Forelimb muscle (tissue), 1 donor: Measurements from ENCODE around the gene P4HB. TPM values are rescaled to one million over a fixed set of nuclear protein-coding genes. Genes with fewer than 3 reads are reported as not detected.

Experiments
- DNase-seq: peaks from one replicate; pipeline ENCODE4 v3.0.0-alpha.2; 2013; ENCODE audit warnings: low read depth
- polyA plus RNA-seq: library from polyadenylated mRNA; unstranded; fragments of 120-200 nt; gene quantifications from one replicate; pipeline ENCODE4 v1.2.1, GENCODE V29; 2013; ENCODE audit not compliant: insufficient read length

Gene P4HB
- polyA plus RNA-seq, 1 donor, result 412 TPM

DNA sequence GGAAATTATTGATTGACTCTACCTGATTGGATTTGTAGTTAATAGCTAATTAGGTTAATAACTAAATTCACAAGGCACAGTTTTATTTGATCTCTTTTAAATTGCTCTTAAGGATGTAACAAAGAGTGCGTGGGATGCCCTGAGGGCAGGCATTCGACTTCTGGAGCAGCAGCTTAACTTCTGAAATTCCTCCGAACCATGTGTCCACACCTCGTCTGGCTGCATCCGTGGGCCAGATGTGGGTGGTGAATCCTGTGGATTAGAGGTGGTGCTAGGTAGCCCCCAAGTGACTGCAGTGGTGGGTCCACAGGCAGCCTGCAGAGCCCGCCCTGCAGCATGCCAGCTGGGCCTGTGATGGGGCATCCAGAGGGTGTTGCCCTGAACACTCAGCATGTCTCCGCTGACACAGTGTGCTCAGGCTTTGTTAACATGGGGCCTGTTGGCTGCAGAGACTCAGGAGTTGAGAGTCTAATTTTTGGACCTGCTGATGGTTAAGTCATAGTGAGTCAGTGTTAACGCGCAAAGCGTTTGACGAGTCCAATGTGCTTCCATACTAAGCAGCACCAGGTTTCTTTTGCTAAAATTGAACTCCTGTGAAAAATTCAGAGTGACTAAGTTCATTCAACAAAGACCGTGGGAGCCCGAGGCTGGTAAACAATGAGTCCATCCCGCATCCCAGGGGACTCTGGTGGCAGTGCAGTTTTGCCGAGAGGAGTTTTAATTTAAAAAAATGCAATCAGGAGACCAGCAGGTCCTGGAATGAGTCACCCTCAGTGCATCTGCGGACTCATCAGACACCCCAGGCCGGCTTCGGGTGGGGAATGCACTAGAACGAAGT, 37.9 kb upstream of the P4HB start:
- DNase-seq, result no peak

DNA sequence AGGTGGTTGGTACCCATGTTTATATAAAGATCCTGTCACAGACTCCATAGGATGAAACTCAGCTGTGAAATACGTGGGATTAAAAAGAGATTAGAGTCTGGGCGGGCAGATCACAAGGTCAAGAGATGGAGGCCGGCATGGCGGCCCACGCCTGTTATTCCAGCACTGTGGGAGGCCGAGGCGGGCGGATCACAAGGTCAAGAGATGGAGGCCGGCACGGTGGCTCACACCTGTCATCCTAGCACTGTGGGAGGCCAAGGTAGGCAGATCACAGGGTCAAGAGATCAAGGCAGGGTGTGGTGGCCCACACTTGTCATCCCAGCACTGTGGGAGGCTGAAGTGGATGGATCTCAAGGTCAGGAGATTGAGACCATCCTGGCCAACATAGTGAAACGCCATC, 35.1 kb upstream of the P4HB start:
- no peak for DNase-seq

DNA sequence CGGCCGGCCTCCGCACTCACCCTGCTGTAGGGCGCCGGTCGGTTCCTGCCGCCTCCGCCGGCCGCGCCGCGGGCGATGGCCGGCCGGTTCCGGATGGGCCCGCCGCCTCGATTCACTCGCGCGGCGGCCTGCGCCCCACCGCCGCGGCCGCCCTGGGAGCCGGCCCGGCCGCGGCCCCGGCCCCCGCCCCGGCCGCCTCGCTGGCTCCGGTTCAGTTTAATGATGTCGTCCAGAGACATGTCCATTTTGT, 30.9 kb upstream of the P4HB start:
- no peak for DNase-seq

DNA sequence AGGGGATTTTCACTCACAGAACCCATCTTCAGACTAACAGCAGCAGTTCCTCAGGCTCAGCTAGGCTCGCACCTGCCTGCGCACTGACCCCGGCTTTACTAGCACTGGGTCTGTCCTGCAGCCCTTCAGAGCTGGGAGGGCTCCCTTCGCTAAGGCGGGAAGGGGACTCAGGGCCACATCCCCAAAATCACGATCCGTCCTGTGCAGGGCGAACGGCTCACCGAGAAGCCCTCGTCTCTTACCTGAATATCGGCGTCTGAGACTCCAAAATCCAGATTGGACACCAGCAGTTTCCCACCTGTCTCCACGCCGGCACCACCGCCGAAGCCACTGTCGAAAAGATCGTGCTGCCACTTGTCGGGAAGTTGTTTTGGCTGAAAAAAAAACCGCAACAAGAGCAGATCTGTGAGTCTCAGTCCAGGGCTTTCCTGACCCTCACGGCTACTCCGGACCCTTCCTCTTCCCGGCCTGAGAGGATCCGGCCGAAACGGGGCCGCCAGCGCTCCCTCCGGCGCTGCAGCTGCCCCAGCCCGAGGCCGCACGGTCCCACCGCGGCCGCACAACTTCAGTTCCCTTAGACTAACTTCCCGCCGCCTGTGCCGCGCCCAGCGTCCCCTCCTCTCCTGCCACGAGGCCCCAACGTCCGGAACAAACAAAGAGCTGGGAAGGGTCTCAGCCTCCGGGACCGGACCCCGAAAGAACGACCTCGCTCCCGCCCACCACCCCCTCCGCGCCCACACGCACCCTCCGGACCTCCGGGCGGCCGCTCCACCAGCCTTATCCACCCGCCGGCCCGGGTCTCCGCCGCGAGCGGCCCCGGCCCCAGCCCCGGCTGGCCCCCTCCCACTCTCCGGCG, 30.3 kb upstream of the P4HB start:
- DNase-seq, result no peak

DNA sequence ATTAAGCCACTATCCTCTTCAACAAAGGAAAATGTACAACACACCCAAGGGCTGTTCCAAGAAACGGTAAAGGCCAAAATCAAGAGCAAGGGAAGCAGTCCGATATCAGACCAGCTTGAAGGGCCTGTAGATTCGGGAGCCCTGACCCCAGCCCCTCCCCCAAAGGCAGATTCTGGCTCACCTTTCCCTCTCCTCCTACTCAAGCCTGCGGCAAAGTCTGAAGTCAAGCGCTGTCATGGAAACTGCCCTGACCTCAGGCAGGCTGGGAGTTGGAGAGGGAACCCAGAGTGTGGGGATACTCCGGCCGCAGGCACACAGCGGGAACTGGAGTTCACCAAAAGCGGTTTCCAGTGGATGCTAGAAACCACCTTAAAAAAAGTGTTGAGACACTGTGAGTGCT, 29.3 kb upstream of the P4HB start:
- no peak for DNase-seq

DNA sequence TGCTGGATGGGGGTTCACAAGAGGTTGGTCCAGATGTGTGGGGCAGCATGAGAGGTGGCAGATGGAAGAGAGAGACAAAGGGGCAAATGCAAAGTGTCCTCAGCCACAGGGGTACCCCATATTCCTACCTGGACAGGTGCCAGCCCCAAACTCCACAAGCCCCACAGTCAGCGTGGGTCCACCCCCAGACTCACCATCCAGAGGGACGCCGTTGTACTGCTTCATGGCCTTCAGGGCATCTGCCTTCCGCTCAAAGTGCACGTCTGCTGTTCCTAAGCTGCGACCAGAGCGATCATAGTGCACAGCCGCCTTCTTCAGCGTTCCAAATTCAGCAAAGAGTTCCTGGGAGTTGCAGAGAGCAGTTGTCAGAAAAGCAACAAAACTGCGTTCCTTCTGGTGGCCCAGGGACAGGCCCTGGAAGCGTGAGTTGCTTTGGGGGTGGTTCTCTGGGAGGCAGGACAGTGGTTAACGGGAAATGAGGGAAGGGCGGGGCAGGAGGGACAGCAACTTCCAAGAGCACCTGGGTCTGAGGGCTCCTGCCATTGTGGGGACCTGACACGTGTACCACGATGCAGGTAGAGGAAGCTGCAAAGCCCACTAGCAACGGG, 28.8 kb upstream of the P4HB start:
- DNase-seq, result no peak

DNA sequence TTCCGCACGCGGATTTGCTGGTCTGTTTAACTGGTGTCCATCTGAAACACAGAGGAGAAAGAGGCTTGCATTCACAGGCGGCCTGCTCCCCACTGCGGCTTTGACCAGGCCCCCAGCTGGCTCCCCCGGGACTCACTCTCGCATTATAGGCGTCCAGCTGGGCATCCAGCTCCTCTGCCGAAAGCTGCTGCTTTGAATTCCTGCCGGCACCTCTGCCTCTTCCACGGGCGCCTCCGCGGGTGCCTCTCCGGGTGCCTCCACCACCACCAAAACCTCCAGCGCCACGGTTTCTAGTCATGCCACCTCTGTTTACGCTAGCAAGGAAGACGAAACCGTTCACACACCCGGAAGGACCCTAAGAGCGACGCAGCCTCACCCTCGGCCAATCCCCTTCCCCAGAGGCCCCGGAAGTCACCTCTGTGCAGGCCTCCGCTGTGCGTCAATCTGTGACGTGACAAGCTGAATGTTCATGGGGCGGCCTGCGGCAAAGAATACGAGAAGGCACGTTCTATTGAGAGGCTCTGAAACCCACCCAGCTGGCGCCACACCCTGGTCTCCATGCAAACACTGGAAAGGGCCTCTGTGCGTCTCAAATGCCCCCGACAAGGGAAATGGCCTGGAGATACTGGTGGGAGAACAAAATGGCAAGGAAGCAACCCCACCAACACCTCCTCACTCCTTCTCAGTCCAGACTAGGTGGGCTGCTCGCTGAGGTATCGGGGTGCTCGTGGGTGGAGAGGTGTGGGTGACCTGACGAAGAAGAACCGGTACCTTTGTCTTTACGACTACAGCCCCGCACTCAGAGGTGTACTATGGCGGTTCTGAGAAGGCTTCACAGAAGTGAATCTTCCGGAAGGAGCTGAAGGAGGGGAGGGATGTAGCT, 28.0 kb upstream of the P4HB start:
- no peak for DNase-seq

DNA sequence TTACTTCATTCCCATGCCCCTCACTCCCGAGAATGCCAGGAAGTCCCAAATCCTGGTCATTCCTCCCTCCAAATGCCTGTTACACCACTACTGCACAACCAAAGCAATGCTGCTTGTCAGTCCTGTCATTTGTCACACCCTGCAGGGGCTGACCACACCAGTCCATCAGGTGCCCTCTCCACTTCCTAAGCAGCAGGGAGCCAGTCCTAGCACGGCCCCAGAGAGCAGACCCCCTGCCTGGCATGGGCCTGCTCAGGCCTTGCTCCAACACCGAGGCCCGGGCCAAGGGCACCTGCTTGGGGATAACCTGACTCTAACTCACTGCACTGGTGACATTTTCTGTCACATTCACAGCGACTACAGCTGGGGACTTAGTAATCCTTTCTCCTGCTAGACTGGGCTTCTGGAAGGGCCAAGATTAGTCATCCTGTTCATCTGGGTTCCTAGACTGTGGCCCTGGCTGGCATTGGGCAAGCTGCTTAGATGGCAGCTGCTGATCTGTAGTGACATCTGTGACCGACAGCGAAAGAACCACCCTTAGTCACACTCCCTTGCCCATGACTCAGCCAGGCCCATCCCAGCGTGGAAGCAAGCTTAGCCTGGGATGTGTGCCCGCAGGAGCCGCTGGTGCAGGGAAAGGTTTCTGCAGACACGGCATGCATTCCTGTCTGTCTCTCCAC, 25.7 kb upstream of the P4HB start:
- DNase-seq, result no peak

DNA sequence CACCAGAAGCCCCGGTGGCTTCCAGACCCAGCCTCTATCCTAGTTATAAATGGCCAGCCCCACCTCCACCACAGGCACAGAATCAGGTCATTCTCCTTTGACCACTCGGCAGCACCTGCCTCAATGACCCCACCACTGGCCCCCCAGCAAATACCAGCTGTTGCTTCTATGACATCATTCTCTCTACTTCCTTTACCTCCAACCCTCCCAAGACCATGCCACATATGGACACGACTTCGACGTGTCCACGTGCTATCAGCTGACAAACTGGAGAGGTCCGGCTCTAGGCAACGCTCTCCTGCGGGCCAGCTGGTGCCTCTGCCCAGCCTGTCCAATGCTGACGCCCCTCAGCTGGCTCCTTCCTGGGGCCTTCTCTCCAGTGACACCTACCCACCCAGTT, 25.1 kb upstream of the P4HB start:
- DNase-seq, result no peak

DNA sequence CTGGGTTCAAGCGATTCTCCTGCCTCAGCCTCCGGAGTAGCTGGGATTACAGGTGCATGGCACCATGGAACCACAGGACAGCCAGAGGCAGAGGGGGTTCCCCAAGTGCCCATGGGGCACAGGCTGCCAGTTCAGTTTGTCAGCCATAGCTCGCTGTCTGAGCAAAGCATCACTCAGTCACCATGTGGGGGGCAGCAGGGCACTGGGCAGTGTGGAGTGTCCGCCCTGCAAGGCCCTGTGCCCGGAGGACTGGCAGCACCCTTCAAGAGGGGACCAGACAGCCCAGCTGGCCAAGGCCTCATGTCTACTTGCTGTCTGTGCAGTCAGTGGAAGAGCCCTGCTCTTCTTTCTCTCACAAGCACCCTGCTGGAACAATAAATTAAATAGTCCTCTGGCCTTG, 24.6 kb upstream of the P4HB start:
- no peak for DNase-seq

DNA sequence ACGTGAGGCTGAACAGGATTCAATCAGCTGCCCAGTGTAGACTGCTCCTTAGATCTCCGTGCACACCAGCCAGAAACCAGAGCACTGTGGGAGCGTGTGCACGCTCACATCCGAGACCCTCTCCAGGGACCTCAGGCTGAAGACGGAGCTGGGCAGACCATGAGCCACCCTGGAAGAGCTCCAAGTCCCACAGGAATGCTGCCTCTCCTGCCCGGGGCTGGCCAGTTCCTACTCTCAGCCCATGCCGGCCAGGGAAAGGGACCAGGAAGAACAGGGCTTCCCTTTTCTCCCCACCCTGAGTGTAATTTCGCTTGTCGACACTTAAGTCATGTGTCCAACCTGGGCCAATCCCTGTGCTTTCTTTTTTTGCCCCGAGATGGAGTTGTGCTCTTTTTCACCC, 24.2 kb upstream of the P4HB start:
- DNase-seq, result no peak

DNA sequence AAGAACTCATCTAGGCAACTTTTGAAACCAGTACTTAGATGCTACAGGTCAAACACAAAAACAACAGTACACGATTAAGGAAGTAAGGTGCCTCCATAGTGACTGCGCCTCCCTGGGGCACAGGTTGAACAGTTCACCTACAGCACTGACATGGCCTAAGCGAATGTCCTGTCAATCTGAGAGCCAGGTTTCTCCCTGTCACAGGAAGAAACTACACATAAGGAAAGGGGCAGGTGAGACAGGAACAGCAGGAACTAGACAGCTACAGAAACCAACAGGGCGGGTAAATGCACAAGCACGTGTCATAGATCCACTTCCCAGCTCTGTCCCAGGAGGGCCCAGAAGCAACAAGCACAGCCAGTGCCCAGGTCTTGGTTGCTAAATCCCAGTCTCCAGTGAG, 18.8 kb upstream of the P4HB start:
- DNase-seq, result no peak

DNA sequence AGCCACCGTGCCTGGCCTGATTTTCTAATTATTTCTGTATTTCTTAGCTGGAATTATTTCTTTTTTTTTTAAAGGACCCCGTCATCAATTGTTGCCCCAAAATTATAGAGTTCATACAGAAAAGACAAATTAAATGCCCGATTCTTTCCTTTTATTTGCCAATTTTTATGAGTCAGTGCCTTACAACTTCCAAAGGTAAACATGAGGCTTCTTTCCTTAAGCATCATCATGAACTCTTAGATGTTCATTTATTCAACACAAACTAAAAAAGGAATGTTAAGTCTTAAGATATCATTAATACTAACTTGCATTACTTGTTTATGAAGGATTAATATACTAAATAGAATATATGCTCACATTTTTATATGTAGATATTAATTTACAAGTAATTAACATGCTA, 18.0 kb upstream of the P4HB start:
- no peak for DNase-seq

DNA sequence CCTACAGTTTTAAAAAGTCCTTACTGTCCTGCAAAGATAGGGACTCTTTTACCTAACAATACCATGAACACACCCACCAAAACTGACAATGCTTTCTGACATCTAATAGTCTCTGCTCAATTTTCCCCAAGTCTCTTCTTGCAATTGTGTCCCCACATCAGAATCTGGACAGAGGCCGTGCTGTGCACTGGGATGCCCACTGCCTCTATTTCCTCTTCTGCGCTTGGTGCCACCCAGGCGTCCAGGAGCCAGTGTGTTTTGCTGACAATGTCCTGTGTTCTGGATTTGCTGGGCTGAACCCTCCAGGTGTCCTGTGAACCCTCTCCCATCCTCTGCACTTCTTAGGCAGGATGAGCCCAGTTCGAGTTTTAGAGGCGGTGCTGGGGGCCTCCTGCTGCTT, 17.2 kb upstream of the P4HB start:
- DNase-seq, result no peak

DNA sequence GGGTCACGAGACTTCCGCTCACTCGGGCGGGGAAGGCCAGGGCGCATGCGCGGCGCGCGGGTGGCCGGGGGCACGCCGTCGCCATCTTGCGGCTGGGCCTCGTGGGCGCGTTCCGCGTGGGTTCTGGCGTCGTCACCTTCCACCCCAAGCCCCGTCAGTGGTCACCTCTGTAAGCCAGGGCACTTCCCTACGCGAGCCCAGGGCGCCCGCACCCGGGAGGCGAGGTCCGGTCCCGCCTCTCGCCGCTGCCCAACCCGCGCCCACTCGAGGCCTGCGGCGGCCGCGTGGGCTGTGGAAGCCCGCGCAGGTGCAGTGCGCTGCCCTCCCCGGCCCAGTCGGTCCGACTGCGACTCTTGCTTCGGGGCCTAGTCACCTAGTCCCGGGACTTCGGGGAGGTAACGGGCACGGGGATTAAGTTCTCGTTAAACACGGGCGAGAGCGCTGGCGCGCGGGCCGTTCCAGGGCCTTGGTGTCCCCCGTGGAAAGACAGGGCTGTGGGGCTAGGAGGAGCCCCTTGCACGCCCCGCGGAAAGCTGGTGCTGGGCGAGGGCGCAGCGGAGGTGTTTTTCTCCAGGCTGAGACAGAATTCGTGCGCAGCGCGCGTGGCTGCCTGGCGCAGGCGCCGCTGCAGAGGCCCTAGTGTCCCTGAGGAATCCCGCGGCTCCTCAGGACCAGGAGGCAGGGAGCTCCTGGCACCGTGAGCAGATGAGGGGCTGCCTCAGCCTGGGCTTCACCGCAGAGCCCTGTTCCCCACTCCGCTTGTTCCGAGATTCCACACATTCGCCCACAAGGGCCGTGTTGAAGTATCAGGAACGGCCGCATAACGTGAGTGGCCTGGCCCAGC, 11.3 kb upstream of the P4HB start:
- peak; percentile 68 for DNase-seq

DNA sequence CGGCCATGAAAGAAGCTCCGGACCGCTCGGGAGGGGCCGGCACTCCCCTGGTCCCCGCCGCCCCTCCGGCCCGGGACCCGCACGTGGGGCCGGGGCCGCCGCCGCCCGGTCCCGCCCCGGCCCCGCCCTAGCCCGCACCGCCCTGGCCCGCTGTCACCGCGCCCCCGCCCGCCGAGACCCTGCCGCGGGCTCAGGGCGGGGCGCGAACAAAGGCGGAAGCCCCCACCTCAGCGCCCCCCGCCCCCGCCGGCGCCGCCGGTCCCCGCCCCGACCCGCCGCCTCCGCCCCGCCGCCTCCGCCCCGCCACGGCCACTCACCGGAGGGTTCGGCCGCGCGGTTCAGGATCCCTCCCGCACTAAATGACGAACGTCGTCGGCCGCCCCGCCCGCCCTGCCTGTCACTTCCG, 10.6 kb upstream of the P4HB start, which contains the start of gene ARHGDIA:
Gene ARHGDIA, minus strand, starts transcription at position 357 of the 406 bp plus-strand sequence. CDS start 1,407 bp downstream, outside the sequence.
- DNase-seq, result no peak

DNA sequence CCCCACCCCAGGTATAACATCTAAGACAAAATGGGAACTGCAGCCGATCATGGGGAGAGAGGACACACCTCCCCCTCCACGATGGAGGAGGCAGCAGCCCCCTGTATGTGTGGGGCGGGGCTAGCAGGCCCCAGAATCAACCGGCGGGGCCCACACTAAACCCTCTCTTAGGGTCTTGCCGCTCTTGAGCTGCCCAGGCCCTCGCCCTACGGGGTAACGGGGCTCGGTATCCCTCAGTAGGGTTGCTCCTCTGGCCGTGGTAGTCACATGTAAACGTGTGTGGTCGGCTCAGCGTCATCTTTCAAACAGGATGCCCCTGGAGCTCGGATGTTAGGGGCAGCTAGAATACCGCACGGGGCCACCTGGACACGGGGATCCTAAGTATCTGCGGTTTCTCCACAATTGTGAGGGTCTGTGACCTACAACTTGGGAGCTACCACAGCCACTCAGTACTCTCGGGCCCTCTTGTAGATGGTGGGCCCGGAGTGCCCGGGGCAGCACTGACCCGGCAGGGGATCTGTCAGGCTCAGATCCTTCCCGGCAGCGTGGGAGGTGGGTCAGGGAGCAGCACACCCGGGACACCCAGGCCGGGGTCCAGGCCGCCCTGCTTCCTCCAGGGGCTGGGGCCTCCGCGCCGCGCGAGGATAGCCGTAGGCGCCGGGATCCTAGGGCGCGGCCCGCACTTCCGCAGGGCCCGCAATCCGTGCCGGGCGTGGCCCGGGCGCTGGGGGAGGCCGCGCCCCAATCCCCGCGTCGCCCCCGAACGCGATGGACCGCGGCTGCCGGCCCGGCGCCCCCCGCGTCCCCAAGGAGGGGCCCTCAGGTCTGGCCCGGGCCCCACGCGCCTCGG, 10.0 kb upstream of the P4HB start:
- no peak for DNase-seq

DNA sequence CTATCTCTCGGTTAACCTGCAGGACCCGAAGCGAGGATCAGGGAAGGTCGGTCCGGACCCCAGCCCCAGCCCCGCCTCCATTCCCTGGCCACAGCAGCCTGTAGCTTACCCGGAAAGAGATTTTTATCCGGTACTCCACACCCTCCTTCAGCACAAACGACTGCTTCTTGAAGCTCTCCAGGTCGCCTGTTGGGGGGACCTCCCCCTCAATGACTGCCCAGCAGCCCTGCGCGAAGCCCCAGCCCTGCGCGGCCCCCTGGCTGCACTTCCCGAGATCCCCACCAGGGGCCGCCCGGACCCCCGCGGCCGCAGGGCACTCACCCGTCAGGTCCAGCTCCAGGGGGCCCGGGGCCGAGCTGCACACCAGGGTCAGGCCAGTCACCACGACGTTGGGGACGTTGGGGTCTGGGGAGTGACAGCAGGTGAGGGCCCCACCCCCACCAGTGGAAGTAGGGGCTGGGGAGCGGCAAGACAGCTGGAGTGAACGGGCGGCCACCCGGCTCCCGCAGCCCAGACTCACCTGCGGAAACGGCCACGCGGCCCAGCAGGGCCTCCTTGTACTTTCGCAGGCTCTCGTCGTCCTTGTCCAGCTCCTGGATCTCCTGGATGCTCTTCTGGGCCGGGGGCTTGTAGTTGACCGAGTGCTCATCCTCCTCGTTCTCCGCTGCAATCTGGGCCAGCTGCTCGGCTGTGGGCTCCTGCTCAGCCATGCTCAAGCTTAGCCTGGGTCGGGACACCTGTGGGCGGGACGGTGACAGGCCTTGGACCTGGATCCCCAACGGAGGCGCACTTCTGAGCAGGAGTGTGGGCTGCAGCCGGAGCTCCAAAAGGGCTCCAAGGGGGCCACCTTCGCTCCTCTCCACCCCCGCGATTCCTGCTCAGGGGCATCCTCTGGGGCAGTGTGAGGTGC, 9.1 kb upstream of the P4HB start:
- no peak for DNase-seq
